Keratinocyte (primary cell): Measurements from ENCODE around the gene IFRD2. TPM values are rescaled to one million over a fixed set of nuclear protein-coding genes. Genes with fewer than 3 reads are reported as not detected.

Source experiments
- DNase-seq: peaks from one replicate; pipeline ENCODE4 v3.0.0-alpha.2; 2011; ENCODE audit warnings: low read depth, missing footprints, low spot score
- FAIRE-seq: peaks from 2 replicates; lab custom pipeline; 2011; peaks lifted over from hg19 to GRCh38; lab: Jason Lieb, UNC
- H2AFZ ChIP-seq: 2 replicates; pipeline ENCODE4 v1.6.0; 2012; ENCODE audit warnings: low read length, control low read depth, inconsistent platforms; ENCODE audit not compliant: control insufficient read depth
- H3K27ac ChIP-seq: 2 replicates; pipeline ENCODE4 v1.5.1; 2011; ENCODE audit warnings: low read length; ENCODE audit not compliant: control insufficient read depth, insufficient read depth
- H3K27me3 ChIP-seq: 3 replicates; pipeline ENCODE4 v1.6.0; 2011; ENCODE audit warnings: low read length; ENCODE audit not compliant: control insufficient read depth, insufficient read depth; ENCODE audit errors: extremely low read depth
- H3K36me3 ChIP-seq, 2 experiments: 2 replicates in 1 of 2; 3 replicates in 1 of 2; pipeline ENCODE4 v1.5.1; 2011; ENCODE audit warnings: low read length in 2 of 2, mild to moderate bottlenecking in 1 of 2; ENCODE audit not compliant: control insufficient read depth in 2 of 2, insufficient read depth in 2 of 2; ENCODE audit errors: extremely low read depth in 1 of 2
- H3K4me1 ChIP-seq: 3 replicates; pipeline ENCODE4 v1.5.1; 2011; ENCODE audit warnings: low read length; ENCODE audit not compliant: control insufficient read depth, insufficient read depth; ENCODE audit errors: extremely low read depth
- H3K4me2 ChIP-seq: 3 replicates; pipeline ENCODE4 v1.6.0; 2011; ENCODE audit warnings: low read depth, low read length; ENCODE audit not compliant: control insufficient read depth, insufficient read depth; ENCODE audit errors: extremely low read depth
- H3K4me3 ChIP-seq, 3 experiments: fragments of 200-600 bp in 1 of 3; sonication (generic) in 1 of 3; 2 replicates in 2 of 3; 3 replicates in 1 of 3; pipeline ENCODE4 v1.5.1; 2011 to 2016; ENCODE audit warnings: low read length in 3 of 3, mild to moderate bottlenecking in 3 of 3, control low read depth in 2 of 3, inconsistent platforms in 1 of 3, low read depth in 1 of 3, mixed read lengths in 1 of 3, mixed run types in 1 of 3, moderate library complexity in 1 of 3; ENCODE audit not compliant: control insufficient read depth in 2 of 3, insufficient read depth in 2 of 3; ENCODE audit errors: extremely low read depth in 1 of 3
- H3K79me2 ChIP-seq: 2 replicates; pipeline ENCODE4 v1.6.0; 2012; ENCODE audit warnings: low read length; ENCODE audit not compliant: control insufficient read depth, insufficient read depth
- H3K9ac ChIP-seq: 3 replicates; pipeline ENCODE4 v1.6.0; 2011; ENCODE audit warnings: low read length; ENCODE audit not compliant: control insufficient read depth, insufficient read depth; ENCODE audit errors: extremely low read depth
- H3K9me1 ChIP-seq: 3 replicates; pipeline ENCODE4 v1.6.0; 2011; ENCODE audit warnings: low read length; ENCODE audit not compliant: control insufficient read depth, insufficient read depth; ENCODE audit errors: extremely low read depth
- H3K9me3 ChIP-seq: 2 replicates; pipeline ENCODE4 v1.5.1; 2012; ENCODE audit warnings: low read depth, low read length; ENCODE audit not compliant: control insufficient read depth
- H4K20me1 ChIP-seq: 3 replicates; pipeline ENCODE4 v1.6.0; 2011; ENCODE audit warnings: low read length; ENCODE audit not compliant: control insufficient read depth, insufficient read depth; ENCODE audit errors: extremely low read depth
- CTCF ChIP-seq, 3 experiments: IDR thresholded peaks in 1 of 3; conservative IDR thresholded peaks in 1 of 3; optimal IDR thresholded peaks in 1 of 3; 2 replicates in 2 of 3; 3 replicates in 1 of 3; pipeline versions ENCODE3 to v1.5.1; 2011; ENCODE audit warnings: low read length in 3 of 3, mild to moderate bottlenecking in 3 of 3, moderate library complexity in 2 of 3, control low read depth in 1 of 3, inconsistent platforms in 1 of 3; ENCODE audit not compliant: insufficient read depth in 2 of 3; ENCODE audit errors: extremely low read depth in 1 of 3
- EZH2 ChIP-seq: IDR thresholded peaks from one replicate; pipeline ENCODE4 v1.6.1; 2012; ENCODE audit warnings: inconsistent platforms, mild to moderate bottlenecking, low read length, moderate library complexity
- dilution Hi-C: fragments of 300-500 bp; cut with MboI; formaldehyde crosslinking; loops from one replicate; pipeline ENCODE4 v1.7.0; 2020; ENCODE audit warnings: low sequenced_read_pairs; ENCODE audit not compliant: extremely low pct_ligation_motif_present
- polyA plus RNA-seq, 5 experiments: library from polyadenylated mRNA; depleted of rRNA in 3 of 5; stranded (reverse) in 3 of 5; stranded (forward) in 1 of 5; unstranded in 1 of 5; fragments of >200 nt; gene quantifications; 1 replicate in 1 of 5; 2 replicates in 3 of 5; 3 replicates in 1 of 5; pipeline versions ENCODE4 v1.2.1 to v1.2.3, GENCODE V29; 2011 to 2012; ENCODE audit warnings: missing spikeins in 2 of 5, low read depth in 1 of 5, low replicate concordance in 1 of 5

IFRD2 gene
- polyA plus RNA-seq, 1 donor (not counting 4 experiments of a cell fraction or from before 2014, with no cell fraction given): 50.3 TPM

DNA sequence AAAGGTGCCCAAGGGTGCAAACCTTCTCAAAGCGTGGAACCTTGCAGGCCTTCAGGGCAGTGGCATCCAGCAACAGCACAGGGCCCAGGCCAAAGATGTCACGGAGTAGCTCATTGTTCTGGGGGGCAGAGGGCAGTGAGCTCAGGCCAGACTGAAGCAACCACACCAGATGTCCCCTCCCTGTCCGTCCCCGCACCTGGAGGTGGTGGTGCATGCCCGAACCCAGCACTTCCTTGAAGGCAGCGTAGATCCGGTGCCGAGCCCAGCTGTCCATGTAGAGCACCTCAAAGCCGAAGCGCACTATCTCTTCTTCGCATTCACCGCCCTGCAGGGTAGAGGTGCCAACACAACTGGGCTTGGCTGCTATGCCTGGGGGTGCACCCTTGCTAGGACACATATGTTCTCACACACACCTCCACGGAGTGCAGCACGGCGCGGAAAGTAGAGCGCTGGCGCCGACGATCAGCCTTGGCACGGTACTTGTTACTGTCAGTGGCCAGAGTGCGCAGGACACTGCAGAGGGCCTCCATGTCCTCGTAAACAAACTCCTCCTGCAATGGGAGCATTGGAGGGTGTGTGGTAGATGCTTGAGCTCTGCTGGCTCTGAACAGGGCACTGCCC is 3.7 kb downstream of the IFRD2 start:
- TF ChIP-seq EZH2: no peak
- TF ChIP-seq CTCF (optimal IDR thresholded peaks at IDR 0.05 in 1 of 3, IDR thresholded peaks at IDR 0.05 in 1 of 3, conservative IDR thresholded peaks at IDR 0.05 in 1 of 3; ENCODE audit: extremely low read depth in 1 of 3, insufficient read depth in 2 of 3, low read length in 3 of 3): no peak
- no peak overlapping the region for H3K9ac ChIP-seq
- no peak for FAIRE-seq
- no peaks in the 10 kb centered on the region for H3K27me3 ChIP-seq
- no peaks in the 10 kb centered on the region for H3K9me1 ChIP-seq
- no peaks in the 10 kb centered on the region for H4K20me1 ChIP-seq
- no peak overlapping the region for H3K27ac ChIP-seq
- no peak overlapping the region for H3K4me2 ChIP-seq
- peaks cover 29% of the 10 kb centered on the region for H3K79me2 ChIP-seq
- no peak overlapping the region for H2AFZ ChIP-seq
- no peaks in the 10 kb centered on the region for H3K9me3 ChIP-seq
- DNase-seq: no peak
- H3K4me1 ChIP-seq: peaks cover 12% of the 10 kb centered on the region
- H3K36me3 ChIP-seq: peaks cover 42% of the 10 kb centered on the region in 2 experiments
- H3K4me3 ChIP-seq: no peak overlapping the region
- dilution Hi-C loops: no loop called here

DNA sequence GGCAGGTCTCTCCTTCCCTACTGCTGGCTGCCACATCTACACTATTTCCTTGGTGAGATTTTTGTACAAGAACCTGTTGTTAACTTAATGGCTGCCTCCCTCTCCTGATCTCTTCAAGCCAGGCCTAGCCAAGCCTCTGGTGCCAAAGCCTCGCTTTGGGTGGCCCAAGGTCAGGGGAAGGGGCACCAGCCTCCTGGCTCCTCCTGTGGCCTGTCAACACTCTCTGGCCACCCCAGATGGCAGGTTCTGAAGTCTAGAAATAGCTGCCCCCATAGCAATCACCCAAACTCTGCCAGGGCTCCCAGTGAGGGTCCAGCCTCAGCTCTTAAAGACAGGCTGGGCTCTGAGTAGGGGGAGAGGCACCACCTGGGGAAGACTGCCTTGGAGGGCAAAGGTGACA is 5.0 kb downstream of the IFRD2 start:
- Histone ChIP-seq H3K9ac (no peak overlapping the region), H3K27ac (no peak overlapping the region), H3K4me3 (no peak overlapping the region), H3K4me2 (no peak overlapping the region), H2AFZ (no peak overlapping the region), H4K20me1 (no peaks in the 10 kb centered on the region), H3K36me3 (peaks cover 42% of the 10 kb centered on the region in 2 experiments), H3K79me2 (peaks cover 29% of the 10 kb centered on the region), H3K27me3 (no peaks in the 10 kb centered on the region), H3K9me1 (no peaks in the 10 kb centered on the region), H3K4me1 (peaks cover 6% of the 10 kb centered on the region), H3K9me3 (no peaks in the 10 kb centered on the region)
- FAIRE-seq (no peak), DNase-seq (no peak)
- dilution Hi-C loops: no loop called here
- TF ChIP-seq CTCF (optimal IDR thresholded peaks at IDR 0.05 in 1 of 3, IDR thresholded peaks at IDR 0.05 in 1 of 3, conservative IDR thresholded peaks at IDR 0.05 in 1 of 3; ENCODE audit: extremely low read depth in 1 of 3, insufficient read depth in 2 of 3, low read length in 3 of 3) (no peak), EZH2 (no peak)
